Measurements from ENCODE around the gene GPR17.

- no peak for TF ChIP-seq POLR2AphosphoS5 (IDR thresholded peaks at IDR 0.05; ENCODE audit: low read depth, low read length)
- no peak for TF ChIP-seq POLR2A (IDR thresholded peaks at IDR 0.05; ENCODE audit: low read depth, low read length)
Observed at GRCh38 chr2:127628767-127629614, 17.0 kb upstream of the GPR17 start.
